GM12891 (cell line): ENCODE measurements around the gene GPR87. TPM values are rescaled to one million over a fixed set of nuclear protein-coding genes. Genes with fewer than 3 reads are reported as not detected.

Source experiments
- DNase-seq: peaks from one replicate; pipeline ENCODE4 v3.0.0; 2011; ENCODE audit warnings: low spot score; ENCODE audit not compliant: insufficient read length
- FAIRE-seq: peaks from 2 replicates; lab custom pipeline; 2011; peaks lifted over from hg19 to GRCh38; lab: Jason Lieb, UNC
- PAX5 ChIP-seq: IDR thresholded peaks from 2 replicates; pipeline ENCODE4 v1.6.1; 2011; ENCODE audit warnings: low read length, moderate library complexity, mild to moderate bottlenecking; ENCODE audit not compliant: insufficient read depth, severe bottlenecking
- POLR2A ChIP-seq: IDR thresholded peaks from 2 replicates; pipeline ENCODE4 v1.6.1; 2011; ENCODE audit warnings: low read depth, low read length, control low read depth
- POLR2AphosphoS5 ChIP-seq: IDR thresholded peaks from 2 replicates; pipeline ENCODE4 v1.6.1; 2011; ENCODE audit warnings: low read depth, low read length, control low read depth
- POU2F2 ChIP-seq: IDR thresholded peaks from 2 replicates; pipeline ENCODE4 v1.6.1; 2011; ENCODE audit warnings: low read depth, mild to moderate bottlenecking, control low read depth, low read length, moderate library complexity
- SPI1 ChIP-seq: IDR thresholded peaks from 2 replicates; pipeline ENCODE4 v1.6.1; 2011; ENCODE audit warnings: low read depth, low read length, control low read depth
- TAF1 ChIP-seq: IDR thresholded peaks from 2 replicates; pipeline ENCODE4 v1.6.1; 2011; ENCODE audit warnings: low read depth, low read length, control low read depth
- polyA plus RNA-seq: library from polyadenylated mRNA; unstranded; fragments of >200 nt; gene quantifications from one replicate; pipeline ENCODE4 v1.2.1, GENCODE V29; 2012; ENCODE audit warnings: low read depth, missing spikeins, inconsistent platforms; ENCODE audit not compliant: missing spikeins

The GPR87 gene, protein sequence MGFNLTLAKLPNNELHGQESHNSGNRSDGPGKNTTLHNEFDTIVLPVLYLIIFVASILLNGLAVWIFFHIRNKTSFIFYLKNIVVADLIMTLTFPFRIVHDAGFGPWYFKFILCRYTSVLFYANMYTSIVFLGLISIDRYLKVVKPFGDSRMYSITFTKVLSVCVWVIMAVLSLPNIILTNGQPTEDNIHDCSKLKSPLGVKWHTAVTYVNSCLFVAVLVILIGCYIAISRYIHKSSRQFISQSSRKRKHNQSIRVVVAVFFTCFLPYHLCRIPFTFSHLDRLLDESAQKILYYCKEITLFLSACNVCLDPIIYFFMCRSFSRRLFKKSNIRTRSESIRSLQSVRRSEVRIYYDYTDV
- 0.10 TPM for polyA plus RNA-seq

DNA sequence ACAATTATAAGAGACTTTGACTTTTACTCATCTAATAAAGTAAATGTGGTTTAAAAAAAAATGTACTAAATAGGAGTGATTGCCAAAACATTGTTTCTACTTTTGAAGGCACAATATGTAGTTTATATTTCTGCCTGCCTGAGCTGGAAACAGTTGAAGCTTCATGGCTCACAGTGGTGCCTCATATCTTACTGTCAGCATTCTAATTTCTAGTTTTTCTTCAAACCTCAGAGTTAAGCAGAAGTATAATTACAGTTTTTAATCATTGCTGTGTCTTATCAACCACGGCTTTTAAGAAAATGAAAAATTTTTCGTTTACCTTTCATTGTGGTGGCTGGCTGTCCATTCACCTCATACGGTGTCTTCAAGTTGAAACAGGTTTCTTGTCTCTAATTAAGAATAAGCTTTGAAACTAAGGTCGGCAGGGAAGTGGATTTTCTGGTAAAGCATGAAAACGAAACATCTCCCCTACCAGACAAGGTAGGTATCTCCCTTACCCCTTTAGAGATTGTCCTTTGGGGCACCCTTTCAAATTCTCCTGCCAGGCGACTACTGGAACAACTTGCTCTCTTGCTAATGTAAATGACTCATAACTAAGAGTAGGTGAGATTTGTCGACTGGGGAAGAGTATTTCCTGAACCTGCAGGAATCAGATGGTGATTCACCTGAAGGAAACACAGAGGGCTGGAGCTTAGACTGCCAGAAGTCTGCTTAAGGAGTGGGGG is at the start of gene GPR87:
Gene GPR87 (minus strand): TSS at position 554 of the 725 bp plus-strand sequence. CDS start 16,720 bp downstream, outside the sequence.
- TF ChIP-seq PAX5 = no peak
- no peak for TF ChIP-seq SPI1
- TF ChIP-seq TAF1 = no peak
- no peak for TF ChIP-seq POLR2AphosphoS5
- TF ChIP-seq POU2F2 = no peak
- no peak for TF ChIP-seq POLR2A
- FAIRE-seq (peak; percentile 58), DNase-seq (no peak)

GRCh38 chr3:151362751-151363174 is 46.1 kb upstream of the GPR87 start:
- DNase-seq = no peak
- TF ChIP-seq SPI1 (no peak), POU2F2 (no peak), POLR2A (no peak), TAF1 (no peak), POLR2AphosphoS5 (no peak), PAX5 (no peak)
- no peak for FAIRE-seq

- TF ChIP-seq POLR2A (no peak), TAF1 (no peak), POLR2AphosphoS5 (no peak), SPI1 (no peak)
- no peak for FAIRE-seq
- no peak for DNase-seq
Measured at GRCh38 chr3:151357463-151357850, 40.8 kb upstream of the GPR87 start.

DNA sequence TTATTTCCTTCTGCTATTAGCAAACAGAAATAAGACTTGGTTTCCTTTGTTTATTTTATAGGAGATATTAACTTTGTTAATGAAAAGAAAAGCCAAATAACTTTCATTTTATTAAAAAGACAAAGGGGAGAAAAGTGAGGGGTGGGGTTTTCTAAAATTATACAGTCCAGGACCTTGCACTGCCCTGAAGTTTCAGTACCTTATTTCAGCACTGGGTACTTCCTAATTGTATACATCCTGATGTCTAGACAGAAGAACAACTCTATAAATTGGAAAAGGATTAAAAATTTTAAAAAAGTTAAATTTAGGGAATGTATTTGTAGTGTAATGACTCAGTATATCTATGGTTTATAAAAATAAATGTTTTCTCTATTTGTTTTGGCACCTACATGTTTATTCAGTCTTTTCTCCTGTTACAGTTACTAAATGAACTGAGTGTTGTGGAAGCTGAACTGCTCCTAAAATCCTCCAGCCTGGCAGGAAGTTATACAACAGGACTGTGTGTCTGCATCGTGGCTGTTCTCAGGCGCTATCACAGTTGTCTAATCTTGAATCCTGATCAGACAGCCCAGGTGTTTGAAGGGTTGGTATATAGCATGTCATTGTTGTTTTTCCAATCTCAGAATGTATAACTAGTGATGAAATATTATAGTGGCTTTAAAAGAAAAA is 40.3 kb upstream of the GPR87 start:
- FAIRE-seq = no peak
- TF ChIP-seq PAX5 = no peak
- peak; percentile 40; the same call in 1 of the 2 replicates for TF ChIP-seq SPI1
- DNase-seq = no peak

DNA sequence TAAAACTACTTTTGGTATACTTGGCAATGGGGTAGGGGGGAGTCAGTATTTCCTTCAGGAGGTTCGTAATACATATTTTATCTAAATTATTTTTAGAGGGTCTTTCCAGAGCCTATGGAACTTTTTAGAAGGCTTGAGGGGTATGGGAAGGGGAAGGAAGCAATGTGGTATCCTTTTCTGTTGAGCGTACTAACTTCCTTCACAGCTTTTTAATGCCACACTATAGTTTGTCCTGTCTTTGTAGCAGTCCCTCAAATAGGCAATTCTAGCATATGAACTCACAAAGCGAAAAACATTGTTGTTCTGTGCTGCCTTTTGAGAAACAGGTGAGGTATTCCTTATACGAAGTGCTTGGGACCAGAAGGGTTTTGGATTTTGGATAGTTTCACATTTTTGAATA is 35.0 kb upstream of the GPR87 start:
- peak; percentile 81 for FAIRE-seq
- TF ChIP-seq POU2F2 (no peak), PAX5 (no peak), POLR2A (no peak), TAF1 (no peak), POLR2AphosphoS5 (no peak), SPI1 (no peak)
- DNase-seq = no peak

DNA sequence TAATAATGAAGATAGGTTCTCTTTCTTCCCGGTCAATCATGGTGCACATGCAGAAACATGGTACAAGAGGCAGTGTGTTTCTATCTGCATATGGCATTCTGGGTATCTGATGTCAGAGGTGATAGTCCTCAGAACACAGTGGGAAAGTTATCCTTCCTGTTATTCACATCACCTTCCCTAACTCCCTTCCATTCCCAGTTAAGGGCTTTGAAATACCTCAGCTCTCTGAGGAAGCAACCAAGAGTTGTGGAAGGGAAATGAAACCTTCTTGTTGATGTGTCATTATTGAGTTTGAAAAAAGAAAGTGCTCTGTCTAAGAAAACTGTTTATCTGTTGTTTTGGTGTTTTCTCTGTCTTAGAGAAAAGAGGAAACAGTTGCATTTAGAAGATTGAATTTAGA is 34.6 kb upstream of the GPR87 start:
- TF ChIP-seq SPI1 (peak; percentile 92), TAF1 (no peak), POLR2A (no peak)
- DNase-seq (peak; percentile 4), FAIRE-seq (peak; percentile 61)

GRCh38 chr3:151350656-151351055 is 34.0 kb upstream of the GPR87 start:
- FAIRE-seq (no peak), DNase-seq (no peak)
- TF ChIP-seq POLR2A (no peak), TAF1 (no peak), PAX5 (no peak), SPI1 (no peak), POU2F2 (no peak), POLR2AphosphoS5 (no peak)

- FAIRE-seq = no peak
- no peak for DNase-seq
- TF ChIP-seq POLR2AphosphoS5 (no peak), SPI1 (0 out of 2 replicates have a peak, but pooled peaks have one; percentile 34)
Measured at GRCh38 chr3:151347432-151347831, 30.8 kb upstream of the GPR87 start.

- no peak for DNase-seq
- FAIRE-seq = no peak
- TF ChIP-seq POU2F2 (no peak), POLR2AphosphoS5 (no peak), TAF1 (no peak), POLR2A (no peak), SPI1 (no peak), PAX5 (no peak)
Measured at GRCh38 chr3:151346292-151346691, 29.7 kb upstream of the GPR87 start.
